CD14-positive monocyte (primary cell): ENCODE data around the gene IL1RL2. TPM values are rescaled to one million over a fixed set of nuclear protein-coding genes. Genes with fewer than 3 reads are reported as not detected.

Source experiments
- DNase-seq, 3 donors: peaks; one replicate each; pipeline ENCODE4 v3.0.0-alpha.2; 2011 to 2022
- H2AFZ ChIP-seq: 2 replicates; pipeline ENCODE4 v1.6.0; 2012; ENCODE audit warnings: mild to moderate bottlenecking, low read depth, low read length, inconsistent platforms; ENCODE audit not compliant: insufficient read depth, poor library complexity, severe bottlenecking
- H3K27ac ChIP-seq, 2 donors: 1 replicate in 1 of 2; 2 replicates in 1 of 2; pipeline ENCODE4 v1.5.1; 2012 to 2013; ENCODE audit warnings: low read length in 2 of 2, control low read depth in 1 of 2, inconsistent platforms in 1 of 2, low read depth in 1 of 2, mild to moderate bottlenecking in 1 of 2
- H3K27me3 ChIP-seq, 2 donors: one replicate each; pipeline versions ENCODE4 v1.6.0 to v1.6.1; 2011 to 2013; ENCODE audit warnings: low read length in 2 of 2; ENCODE audit not compliant: control insufficient read depth in 2 of 2, insufficient read depth in 2 of 2
- H3K36me3 ChIP-seq, 2 donors: replicated peaks in 1 of 2; 1 replicate in 1 of 2; 2 replicates in 1 of 2; pipeline versions ENCODE4 v1.5.1 to v1.6.1; 2012 to 2013; ENCODE audit warnings: low read length in 2 of 2, control low read depth in 1 of 2, inconsistent platforms in 1 of 2, mild to moderate bottlenecking in 1 of 2; ENCODE audit not compliant: insufficient read depth in 2 of 2, control insufficient read depth in 1 of 2
- H3K4me1 ChIP-seq, 2 donors: 1 replicate in 1 of 2; 2 replicates in 1 of 2; pipeline versions ENCODE4 v1.5.1 to v1.6.1; 2012 to 2013; ENCODE audit warnings: low read length in 2 of 2, control low read depth in 1 of 2, inconsistent platforms in 1 of 2, mild to moderate bottlenecking in 1 of 2, moderate library complexity in 1 of 2; ENCODE audit not compliant: insufficient read depth in 2 of 2, control insufficient read depth in 1 of 2
- H3K4me2 ChIP-seq: replicated peaks from 2 replicates; pipeline ENCODE3; 2012; ENCODE audit warnings: low read length, moderate library complexity, mild to moderate bottlenecking; ENCODE audit not compliant: poor library complexity, severe bottlenecking; ENCODE audit errors: extremely low read depth
- H3K4me3 ChIP-seq, 3 experiments: fragments of 200-600 bp in 1 of 3; sonication (generic) in 1 of 3; replicated peaks in 1 of 3; 1 replicate in 2 of 3; 2 replicates in 1 of 3; pipeline ENCODE4 v1.5.1; 2011 to 2013; ENCODE audit warnings: low read length in 3 of 3, mild to moderate bottlenecking in 3 of 3, control low read depth in 2 of 3, low read depth in 2 of 3, inconsistent platforms in 1 of 3, moderate library complexity in 1 of 3
- H3K79me2 ChIP-seq: 2 replicates; pipeline ENCODE4 v1.6.0; 2012; ENCODE audit warnings: mild to moderate bottlenecking, control low read depth, inconsistent platforms, low read length, moderate library complexity; ENCODE audit not compliant: insufficient read depth
- H3K9ac ChIP-seq: 2 replicates; pipeline ENCODE4 v1.6.0; 2017; ENCODE audit warnings: low read length, mild to moderate bottlenecking; ENCODE audit not compliant: insufficient read depth, poor library complexity, severe bottlenecking
- H3K9me3 ChIP-seq, 2 donors: replicated peaks in 1 of 2; 1 replicate in 1 of 2; 2 replicates in 1 of 2; pipeline versions ENCODE4 v1.5.1 to v1.6.1; 2012 to 2013; ENCODE audit warnings: low read length in 2 of 2, control low read depth in 1 of 2; ENCODE audit not compliant: control insufficient read depth in 1 of 2, insufficient read depth in 1 of 2
- H4K20me1 ChIP-seq: 2 replicates; pipeline ENCODE4 v1.6.0; 2012; ENCODE audit warnings: mild to moderate bottlenecking, low read length, control low read depth, moderate library complexity; ENCODE audit not compliant: insufficient read depth
- H3K27ac Mint-ChIP-seq, 7 donors: one replicate each; pipeline ENCODE4 v1.8.0; 2020; ENCODE audit warnings: mild to moderate bottlenecking in 7 of 7, mixed read lengths in 7 of 7, moderate library complexity in 6 of 7, inconsistent platforms in 2 of 7
- H3K27me3 Mint-ChIP-seq, 3 donors: one replicate each; pipeline ENCODE4 v1.8.0; 2021 to 2022; ENCODE audit warnings: low read depth in 3 of 3, mild to moderate bottlenecking in 3 of 3, mixed read lengths in 3 of 3, moderate library complexity in 3 of 3, inconsistent platforms in 1 of 3
- H3K36me3 Mint-ChIP-seq, 2 donors: one replicate each; pipeline ENCODE4 v1.8.0; 2020; ENCODE audit warnings: mixed read lengths in 2 of 2, inconsistent platforms in 1 of 2, mild to moderate bottlenecking in 1 of 2
- H3K4me1 Mint-ChIP-seq: one replicate; pipeline ENCODE4 v1.8.0; 2020; ENCODE audit warnings: mild to moderate bottlenecking, mixed read lengths
- H3K4me3 Mint-ChIP-seq, 2 donors: one replicate each; pipeline ENCODE4 v1.8.0; 2020; ENCODE audit warnings: mild to moderate bottlenecking in 2 of 2, mixed read lengths in 2 of 2, moderate library complexity in 1 of 2
- H3K9me3 Mint-ChIP-seq, 7 donors: one replicate each; pipeline ENCODE4 v1.8.0; 2020 to 2022; ENCODE audit warnings: mixed read lengths in 7 of 7, mild to moderate bottlenecking in 6 of 7, moderate library complexity in 6 of 7, inconsistent platforms in 2 of 7
- WGBS: methylation state at CpG from one replicate; pipeline ENCODE4 v1.1.5; 2013; ENCODE audit warnings: missing lambda C conversion rate; ENCODE audit not compliant: insufficient coverage; 5-methylcytosine and 5-hydroxymethylcytosine counted together
- intact Hi-C, 2 donors: fragments of 100-400 bp; cut with micrococcal nuclease; formaldehyde crosslinking; loops; one replicate each; pipeline versions ENCODE4 v1.15.0 to v1.15.1; 2023
- polyA plus RNA-seq, 3 donors: library from polyadenylated mRNA; depleted of rRNA in 1 of 3; unstranded in 2 of 3; stranded (reverse) in 1 of 3; fragments of 300-500 nt in 2 of 3; fragments of >200 nt in 1 of 3; fragmentation: Illumina TruSeq in 2 of 3; gene quantifications; 1 replicate in 2 of 3; 2 replicates in 1 of 3; pipeline ENCODE4 v1.2.3, GENCODE V29; 2012 to 2021
- TF ChIP-seq, protein P1 (sequence below): fragments of 200-600 bp; IDR thresholded peaks from one replicate; pipeline ENCODE4 v1.8.0; 2022; ENCODE audit warnings: antibody characterized with exemption, mild to moderate bottlenecking

IL1RL2 gene
- polyA plus RNA-seq, 3 donors, result 0.07 to 1.5 TPM; not detected in 1

DNA sequence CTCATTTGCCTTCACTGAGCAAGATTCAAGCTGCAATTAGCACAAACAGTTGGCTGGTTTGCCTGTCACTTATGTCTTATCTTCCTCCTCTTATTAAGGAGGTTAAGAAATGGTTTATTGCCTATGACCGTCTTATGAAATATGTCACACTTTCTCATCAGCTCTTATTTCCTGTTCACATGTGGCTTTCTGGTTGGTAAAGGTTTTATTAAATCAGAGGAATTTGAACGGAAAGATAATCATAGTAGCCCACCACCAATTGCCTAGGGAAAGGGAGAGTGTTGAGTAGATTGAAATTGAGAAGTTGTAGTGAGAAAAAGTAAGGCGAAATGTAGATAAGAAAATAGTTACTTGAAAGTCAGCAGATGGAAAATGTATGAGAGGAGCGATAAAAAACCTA lies 48.5 kb upstream of the IL1RL2 start:
- Histone ChIP-seq H3K36me3 (no peaks in the 10 kb centered on the region), H2AFZ (no peak overlapping the region), H3K9ac (no peak overlapping the region), H4K20me1 (no peaks in the 10 kb centered on the region), H3K4me1 (peaks cover 30 to 35% of the 10 kb centered on the region in 2 donors), H3K4me2 (no peak overlapping the region), H3K27ac (no peak overlapping the region), H3K4me3 (no peak overlapping the region), H3K9me3 (peaks cover under 1 to 1% of the 10 kb centered on the region in 2 donors), H3K79me2 (no peaks in the 10 kb centered on the region), H3K27me3 (peaks cover 7 to 11% of the 10 kb centered on the region in 2 donors)
- TF ChIP-seq, protein P1, sequence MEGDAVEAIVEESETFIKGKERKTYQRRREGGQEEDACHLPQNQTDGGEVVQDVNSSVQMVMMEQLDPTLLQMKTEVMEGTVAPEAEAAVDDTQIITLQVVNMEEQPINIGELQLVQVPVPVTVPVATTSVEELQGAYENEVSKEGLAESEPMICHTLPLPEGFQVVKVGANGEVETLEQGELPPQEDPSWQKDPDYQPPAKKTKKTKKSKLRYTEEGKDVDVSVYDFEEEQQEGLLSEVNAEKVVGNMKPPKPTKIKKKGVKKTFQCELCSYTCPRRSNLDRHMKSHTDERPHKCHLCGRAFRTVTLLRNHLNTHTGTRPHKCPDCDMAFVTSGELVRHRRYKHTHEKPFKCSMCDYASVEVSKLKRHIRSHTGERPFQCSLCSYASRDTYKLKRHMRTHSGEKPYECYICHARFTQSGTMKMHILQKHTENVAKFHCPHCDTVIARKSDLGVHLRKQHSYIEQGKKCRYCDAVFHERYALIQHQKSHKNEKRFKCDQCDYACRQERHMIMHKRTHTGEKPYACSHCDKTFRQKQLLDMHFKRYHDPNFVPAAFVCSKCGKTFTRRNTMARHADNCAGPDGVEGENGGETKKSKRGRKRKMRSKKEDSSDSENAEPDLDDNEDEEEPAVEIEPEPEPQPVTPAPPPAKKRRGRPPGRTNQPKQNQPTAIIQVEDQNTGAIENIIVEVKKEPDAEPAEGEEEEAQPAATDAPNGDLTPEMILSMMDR, result no peak
- DNase-seq, result peak in 2 of 3 donors; percentile 53 to 62
- no CpG with 5 or more reads among the region's 4 CpGs for WGBS
- Mint-ChIP-seq H3K4me3 (peak overlapping the region in 1 of 2 donors; percentile 35), H3K27ac (peak overlapping the region in 6 of 7 donors; percentile 14 to 61 (median 43)), H3K4me1 (peaks cover 47% of the 10 kb centered on the region), H3K27me3 (peaks cover 20 to 31% (median 25%) of the 10 kb centered on the region in 3 donors), H3K9me3 (peaks cover 0 to 5% (median 3%) of the 10 kb centered on the region in 7 donors), H3K36me3 (peaks cover 5 to 11% of the 10 kb centered on the region in 2 donors)
- intact Hi-C loops, result no loop called here

DNA sequence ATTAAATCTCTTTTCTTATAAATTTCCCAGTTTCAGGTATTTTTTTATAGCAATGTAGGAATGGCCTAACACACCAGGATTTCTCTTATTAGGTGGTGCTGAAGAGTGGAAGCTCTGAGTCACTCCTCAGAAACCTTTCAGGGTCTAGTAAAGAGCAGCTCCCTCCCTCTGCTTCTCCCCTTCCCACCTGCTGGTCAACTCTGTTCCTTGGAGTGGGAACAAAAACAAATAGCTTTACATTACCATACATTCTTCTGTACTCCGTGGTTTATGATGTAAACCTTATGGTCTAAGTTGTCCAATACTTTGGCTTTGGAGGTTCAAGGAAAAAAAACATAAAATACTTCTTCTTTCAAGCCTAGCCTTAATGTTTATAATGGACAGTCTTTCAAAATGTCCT lies 47.0 kb upstream of the IL1RL2 start:
- Histone ChIP-seq H3K27me3 (peaks cover 7 to 17% of the 10 kb centered on the region in 2 donors), H3K4me3 (no peak overlapping the region), H3K36me3 (no peaks in the 10 kb centered on the region), H3K27ac (no peak overlapping the region), H3K9me3 (peaks cover 10 to 14% of the 10 kb centered on the region in 2 donors), H3K9ac (no peak overlapping the region), H3K4me1 (peaks cover 30 to 39% of the 10 kb centered on the region in 2 donors), H4K20me1 (no peaks in the 10 kb centered on the region), H2AFZ (no peak overlapping the region), H3K79me2 (no peaks in the 10 kb centered on the region), H3K4me2 (no peak overlapping the region)
- Mint-ChIP-seq H3K27me3 (peaks cover 23 to 38% (median 26%) of the 10 kb centered on the region in 3 donors), H3K9me3 (peaks cover 2 to 18% (median 17%) of the 10 kb centered on the region in 7 donors), H3K4me1 (peaks cover 48% of the 10 kb centered on the region), H3K4me3 (no peak overlapping the region), H3K36me3 (peaks cover 11 to 13% of the 10 kb centered on the region in 2 donors), H3K27ac (peak overlapping the region in 2 of 7 donors; percentile 13 to 40)
- TF ChIP-seq, protein P1, result no peak
- intact Hi-C loops, result no loop called here
- no peak for DNase-seq
- WGBS, result no CpG with 5 or more reads among the region's 1 CpG
